Activated CD4-positive, alpha-beta T cell treated with anti-CD3 and anti-CD28 coated beads for 4 hours (primary cell): Measurements from ENCODE around the gene SMAD3.
A peak's percentile ranks its signal among the peaks of the same experiment; 100 is the strongest.
"Not testable (repeated sequence)": the region's sequence is repeated elsewhere in the genome, so short reads cannot be mapped to it uniquely, and the experiment has no call there.

Experiments
- DNase-seq, 2 donors: peaks; one replicate each; pipeline ENCODE4 v3.0.0-alpha.2; 2020

SMAD3 gene

DNA sequence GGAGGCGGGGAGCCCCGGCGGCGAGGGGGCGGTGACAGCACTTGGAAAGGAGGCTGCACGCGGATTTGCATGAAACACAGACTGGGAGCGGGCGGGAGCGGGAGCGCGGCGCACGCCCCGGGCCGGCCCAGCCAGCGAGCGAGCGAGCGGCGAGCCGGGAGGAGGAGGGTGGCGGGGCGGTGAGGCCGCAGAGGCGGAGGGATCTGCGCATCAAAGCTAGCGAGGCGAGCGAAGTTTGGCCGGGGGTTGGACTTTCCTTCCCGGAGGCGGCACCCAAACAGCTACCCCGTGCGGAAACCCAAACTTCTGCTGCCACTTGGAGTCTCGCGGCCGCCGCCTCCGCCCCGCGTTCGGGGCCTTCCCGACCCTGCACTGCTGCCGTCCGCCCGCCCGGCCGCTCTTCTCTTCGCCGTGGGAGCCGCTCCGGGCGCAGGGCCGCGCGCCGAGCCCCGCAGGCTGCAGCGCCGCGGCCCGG is at the start of gene SMAD3:
TSS of gene SMAD3 (plus strand) at position 72 of the 475 bp plus-strand sequence. CDS start 553 bp downstream, outside the sequence.
- peak; percentile 70 to 74 for DNase-seq

DNA sequence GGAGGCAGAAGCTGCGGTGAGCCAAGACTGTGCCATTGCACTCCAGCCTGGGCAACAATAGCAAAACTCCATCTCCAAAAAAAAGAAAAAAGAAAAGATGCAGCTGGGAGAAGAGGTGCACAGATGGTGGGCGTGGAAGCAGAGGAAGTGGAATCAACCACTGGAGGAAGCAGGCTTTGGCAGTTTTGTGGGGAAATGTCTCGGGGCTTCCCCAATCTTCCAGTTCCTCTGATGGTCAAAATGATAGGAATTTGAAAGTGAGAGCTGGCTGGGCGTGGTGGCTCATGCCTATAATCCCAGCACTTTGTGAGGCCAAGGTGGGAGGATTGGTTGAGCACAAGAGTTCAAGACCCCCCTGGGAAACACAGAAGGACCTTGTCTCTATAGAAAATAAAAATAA is 48.1 kb upstream of the SMAD3 start:
- DNase-seq = no peak

DNA sequence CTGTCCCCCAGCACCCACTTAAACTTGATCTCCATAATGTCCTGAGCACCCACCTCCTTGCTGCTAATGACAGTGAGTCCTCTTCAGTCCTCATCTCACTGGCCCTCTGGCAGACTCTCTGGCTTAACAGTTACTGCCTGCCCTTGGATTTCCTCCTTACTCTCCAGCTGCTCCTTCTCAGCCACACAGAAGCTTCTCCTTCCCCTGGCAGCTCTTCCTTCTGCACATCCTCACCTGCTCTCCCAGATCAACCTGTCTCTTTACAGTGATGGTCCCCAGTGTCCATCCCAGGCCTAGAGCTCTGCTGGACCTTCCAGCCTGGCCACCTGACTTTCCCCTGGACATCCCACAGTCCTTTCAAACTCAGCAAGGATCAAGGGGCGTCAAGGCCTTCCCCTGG is 47.4 kb upstream of the SMAD3 start:
- DNase-seq = no peak

DNA sequence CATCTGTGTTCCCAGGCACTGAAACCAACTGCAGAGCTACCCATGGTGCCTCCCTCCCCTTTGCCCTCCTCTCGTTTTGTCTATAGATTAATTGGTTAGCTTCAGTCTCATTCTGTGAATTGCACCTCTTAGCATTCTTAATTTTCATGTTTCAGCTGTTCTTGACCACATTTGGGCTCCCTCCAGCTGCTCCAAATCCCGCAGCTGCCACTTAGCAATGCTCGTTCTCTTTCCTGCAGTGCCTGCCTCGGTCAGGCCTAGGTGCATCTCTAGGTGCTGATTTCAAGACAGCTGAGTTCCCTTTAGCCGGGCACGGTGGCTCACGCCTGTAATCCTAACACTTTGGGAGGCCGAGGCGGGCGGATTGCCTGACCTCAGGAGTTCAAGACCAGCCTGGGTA is 47.0 kb upstream of the SMAD3 start:
- DNase-seq = no peak

DNA sequence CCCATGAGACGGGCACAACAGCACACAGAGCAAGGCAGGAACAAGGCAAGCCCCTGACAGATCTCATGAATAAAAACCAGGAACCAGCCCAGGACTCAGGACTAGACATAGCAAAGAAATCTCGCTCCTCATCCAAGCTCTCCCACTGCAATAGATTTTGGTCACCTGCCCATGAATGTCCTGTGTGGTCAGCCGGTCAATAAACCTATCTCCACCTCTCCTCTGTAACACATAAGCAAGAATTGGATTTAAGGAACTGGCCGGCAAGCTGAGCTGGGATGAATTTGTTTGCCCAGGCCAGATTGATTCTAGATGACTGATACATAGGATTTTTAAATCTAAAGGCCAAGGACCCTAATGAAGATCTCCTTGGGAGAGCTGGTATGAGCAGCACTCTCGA is 46.3 kb upstream of the SMAD3 start:
- DNase-seq = no peak

DNA sequence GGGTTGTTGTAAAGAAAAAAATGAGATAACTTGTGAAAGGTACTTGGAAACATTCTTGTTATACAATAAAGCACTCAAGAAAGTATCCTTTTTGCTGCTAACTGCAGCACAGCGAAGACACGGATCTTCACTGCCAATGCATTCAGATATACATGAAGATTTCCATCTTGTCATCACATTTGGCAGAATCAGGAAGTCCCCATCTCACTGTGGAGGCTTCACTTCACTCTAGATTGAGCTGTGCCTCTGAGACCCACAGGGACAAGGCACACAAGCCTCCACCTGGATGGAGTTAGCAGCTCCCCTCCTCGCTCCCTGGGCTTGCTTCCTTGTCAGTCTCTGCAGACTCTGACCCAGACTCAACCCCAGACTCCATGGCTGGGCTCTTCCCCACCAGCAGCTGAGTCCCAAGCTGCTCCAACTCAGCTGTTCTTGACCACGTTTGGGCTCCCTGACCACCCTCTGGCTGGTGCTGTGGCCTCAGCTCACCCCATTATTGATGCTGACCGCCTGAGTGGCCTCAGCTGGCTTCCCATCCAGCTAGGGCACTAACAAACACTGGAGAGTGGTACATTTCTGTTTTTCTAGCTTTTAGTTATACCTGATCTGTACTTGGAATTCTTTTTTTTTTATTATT is 45.4 kb upstream of the SMAD3 start:
- no peak for DNase-seq

DNA sequence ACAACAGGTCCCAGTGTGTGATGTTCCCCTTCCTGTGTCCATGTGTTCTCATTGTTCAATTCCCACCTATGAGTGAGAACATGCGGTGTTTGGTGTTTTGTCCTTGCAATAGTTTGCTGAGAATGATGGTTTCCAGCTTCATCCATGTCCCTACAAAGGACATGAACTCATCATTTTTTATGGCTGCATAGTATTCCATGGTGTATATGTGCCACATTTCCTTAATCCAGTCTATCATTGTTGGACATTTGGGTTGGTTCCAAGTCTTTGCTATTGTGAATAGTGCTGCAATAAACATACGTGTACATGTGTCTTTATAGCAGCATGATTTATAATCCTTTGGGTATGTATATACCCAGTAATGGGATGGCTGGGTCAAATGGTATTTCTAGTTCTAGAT is 44.7 kb upstream of the SMAD3 start:
- not testable (repeated sequence) for DNase-seq

DNA sequence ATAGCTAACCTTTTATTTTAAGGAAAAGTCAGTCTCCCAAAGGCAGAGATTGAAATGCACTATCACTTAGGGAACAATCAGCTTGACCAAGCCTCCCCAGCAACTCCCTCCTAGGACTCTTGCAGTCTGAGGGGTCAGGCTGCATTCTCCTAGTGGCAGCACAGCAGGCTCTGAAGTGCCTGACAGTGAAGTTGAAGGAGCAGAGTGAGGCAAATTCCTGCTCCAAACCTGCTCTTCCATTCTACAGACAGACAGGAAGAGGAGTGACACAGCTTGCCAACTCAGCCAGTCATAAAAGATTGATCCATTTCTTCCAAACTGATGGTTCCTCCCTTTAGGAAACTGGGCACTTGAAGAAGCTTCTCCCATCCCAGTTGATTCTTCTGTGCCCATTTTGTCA is 43.9 kb upstream of the SMAD3 start:
- DNase-seq = no peak

DNA sequence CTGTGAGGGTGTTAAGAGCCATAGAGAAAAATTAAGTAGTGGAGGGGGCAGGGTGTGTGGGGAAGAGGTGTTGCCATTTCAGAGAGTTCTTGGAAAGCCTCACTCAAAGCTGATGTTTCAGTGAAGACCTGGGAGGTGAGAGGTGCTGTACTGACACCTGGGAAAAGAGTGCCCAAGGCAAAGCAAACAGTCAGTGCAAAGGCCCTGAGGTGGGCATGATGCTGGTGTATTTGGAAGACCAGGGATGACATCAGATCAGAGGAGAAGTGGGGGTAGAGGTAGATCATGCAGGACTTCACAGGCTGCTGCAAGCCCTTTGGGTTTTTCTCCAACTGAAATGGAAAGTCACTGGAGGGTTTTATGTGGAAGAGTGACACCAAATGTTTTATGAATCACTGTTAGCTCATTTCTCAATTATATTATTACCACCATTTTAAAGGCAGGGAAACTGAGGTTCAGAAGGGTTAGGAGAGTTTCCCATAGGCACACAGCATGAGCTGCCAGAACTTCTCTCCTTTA is 42.8 kb upstream of the SMAD3 start:
- DNase-seq = no peak

DNA sequence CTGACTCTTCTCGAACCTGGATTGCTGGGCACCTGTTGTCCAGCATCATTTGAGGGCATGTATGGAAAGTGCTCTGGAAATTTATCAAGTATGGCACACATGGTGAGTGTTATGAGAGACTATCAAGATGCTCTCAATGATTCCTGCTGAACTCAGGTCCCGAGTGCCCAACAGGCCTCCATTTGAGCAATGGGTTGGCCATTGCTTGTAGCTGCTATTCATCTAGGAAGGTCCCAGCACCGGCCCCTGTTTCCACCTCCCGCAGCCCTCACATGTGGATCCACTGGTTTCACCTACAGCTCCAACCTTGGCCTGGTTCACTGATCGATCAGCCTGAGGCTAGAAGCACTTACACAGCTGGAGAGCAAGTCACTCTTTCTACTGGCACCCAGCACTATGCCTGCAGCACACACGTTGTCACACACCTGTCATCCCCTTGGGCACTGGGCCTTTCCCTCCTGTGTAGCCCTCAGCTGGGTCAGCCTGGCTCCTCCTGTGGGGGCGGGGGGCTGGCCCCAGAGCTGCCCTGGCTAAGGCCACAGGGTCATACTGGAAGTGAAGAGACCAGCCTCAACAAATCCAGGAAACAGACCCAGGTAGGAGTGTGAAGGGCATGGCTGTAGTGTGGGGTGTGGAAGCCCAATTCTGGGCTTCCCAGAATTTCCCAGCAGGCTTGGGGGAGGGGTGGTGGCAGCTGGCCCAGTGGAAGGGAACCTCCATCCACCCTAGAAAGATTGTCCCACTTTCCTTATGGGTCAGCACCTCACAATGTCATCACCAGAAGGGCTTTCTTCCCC is 41.7 kb upstream of the SMAD3 start:
- DNase-seq = no peak

DNA sequence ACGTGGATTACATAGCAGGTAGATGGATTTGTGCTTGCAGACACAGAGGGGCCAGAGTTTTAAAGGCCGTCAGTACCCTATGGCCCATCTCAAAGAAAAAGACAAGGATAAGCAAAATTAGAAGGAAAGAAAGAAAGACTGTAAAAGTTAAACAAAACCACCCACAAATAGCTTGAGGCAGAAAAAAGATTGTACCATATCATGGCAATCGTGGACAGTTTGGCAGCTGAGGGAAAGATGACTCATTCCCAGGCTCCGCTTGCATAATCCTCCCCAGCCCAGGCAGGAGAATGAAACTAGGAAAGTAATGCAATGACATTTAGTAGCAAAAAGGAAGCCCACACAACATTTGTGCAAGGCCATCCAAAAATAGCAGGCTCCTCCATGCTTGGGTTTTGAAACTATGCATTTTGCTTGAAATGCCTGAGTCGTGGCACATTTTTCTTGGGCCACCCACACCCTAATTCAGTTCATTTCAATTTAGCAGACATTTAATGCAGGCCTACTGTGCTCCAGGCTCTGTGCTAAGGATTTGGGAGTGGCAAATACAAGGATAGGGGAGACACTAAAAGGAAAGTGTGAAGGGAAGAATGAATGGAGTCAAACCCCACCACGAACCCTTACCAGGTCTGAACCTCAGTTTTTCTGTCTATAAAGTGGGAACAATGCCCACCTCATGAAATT is 40.9 kb upstream of the SMAD3 start:
- no peak for DNase-seq

DNA sequence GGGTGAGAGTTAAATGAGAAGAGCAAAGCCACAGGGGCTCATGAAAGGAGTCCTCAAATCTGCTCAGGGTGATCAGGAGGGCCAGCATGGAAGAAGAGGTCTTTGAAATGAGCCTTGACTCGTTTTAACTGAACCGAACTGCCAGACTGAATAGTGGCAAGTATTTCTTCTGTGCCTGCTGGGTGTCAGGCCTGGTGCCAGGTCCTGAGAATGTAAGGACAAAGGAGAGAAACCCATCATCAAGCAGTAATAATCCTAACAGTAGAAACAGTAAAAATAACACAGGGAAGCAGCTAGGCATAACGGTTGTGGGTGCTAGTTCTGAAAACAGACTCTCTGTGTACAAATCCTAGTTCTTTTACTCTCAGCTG is 40.4 kb upstream of the SMAD3 start:
- DNase-seq = no peak

DNA sequence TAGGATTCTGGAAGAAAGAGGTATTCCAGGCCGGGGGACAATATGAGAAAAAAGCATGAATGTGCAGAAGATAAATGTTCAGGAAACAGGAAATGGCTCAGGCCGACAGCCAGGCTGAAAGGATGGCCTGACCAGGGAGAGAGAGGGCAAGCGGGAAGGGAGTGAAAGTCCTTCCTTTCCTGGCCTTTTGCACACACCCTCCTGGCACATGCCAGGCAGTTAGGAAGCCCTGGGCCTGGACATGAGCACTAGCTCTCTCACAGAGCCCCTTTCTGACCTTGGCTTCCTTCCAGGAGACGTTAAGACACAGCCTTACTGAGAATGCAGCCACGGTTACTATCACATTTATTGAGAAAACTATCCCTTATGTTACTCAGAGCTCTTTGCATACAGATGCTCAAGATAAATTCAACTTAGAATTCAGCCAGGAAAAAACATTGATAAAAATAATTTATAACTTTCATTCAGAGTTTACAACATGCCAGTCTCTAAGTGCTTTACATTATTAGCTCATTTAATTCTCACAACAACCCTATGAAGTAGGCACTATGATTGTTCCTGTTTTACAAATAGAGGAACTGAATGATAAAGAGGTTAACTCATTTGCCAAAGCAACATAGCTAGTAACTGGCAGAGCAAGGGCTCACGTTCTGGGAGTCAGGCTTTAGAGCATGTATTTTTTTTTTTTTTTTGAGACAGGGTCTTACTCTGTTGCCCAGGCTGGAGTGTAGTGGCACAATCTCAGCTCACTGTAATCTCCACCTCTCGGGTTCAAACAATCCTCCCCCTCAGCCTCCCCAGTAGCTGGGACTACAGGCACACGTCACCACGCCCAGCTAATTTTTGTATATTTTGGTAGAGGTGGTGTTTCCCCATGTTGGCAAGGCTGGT is 39.4 kb upstream of the SMAD3 start:
- DNase-seq = no peak

DNA sequence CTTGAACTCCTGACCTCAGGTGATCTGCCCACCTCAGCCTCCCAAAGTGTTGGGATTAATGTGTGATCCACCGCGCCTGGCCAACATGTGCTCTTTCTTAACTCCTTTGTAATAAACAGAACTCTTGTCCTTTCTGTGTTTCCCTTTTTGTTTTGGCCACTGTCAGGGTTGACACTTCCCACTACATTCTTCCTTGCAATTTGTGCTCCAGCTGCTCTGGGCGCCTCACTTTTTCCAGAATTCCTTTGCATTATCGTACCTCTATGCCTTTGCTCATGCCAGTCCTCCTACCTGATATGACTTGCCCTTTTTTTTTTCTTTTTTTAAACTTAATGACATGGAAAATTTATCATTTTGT is 38.8 kb upstream of the SMAD3 start:
- DNase-seq = no peak

DNA sequence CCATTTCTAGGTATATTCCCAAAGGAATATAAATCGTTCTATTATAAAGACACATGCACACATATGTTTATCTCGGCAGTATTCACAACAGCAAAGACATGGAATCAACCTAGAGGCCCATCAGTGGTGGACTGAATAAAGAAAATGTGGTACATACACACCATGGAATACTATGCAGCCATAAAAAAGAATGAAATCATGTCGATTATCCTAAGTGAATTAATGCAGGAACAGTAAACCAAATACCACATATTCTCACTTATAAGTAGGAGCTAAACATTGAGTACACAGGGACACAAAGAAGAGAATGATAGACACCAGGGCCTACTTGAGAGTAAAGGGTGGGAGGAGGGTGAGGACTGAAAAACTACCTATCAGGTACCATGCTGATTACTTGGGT is 37.0 kb upstream of the SMAD3 start:
- not testable (repeated sequence) for DNase-seq

DNA sequence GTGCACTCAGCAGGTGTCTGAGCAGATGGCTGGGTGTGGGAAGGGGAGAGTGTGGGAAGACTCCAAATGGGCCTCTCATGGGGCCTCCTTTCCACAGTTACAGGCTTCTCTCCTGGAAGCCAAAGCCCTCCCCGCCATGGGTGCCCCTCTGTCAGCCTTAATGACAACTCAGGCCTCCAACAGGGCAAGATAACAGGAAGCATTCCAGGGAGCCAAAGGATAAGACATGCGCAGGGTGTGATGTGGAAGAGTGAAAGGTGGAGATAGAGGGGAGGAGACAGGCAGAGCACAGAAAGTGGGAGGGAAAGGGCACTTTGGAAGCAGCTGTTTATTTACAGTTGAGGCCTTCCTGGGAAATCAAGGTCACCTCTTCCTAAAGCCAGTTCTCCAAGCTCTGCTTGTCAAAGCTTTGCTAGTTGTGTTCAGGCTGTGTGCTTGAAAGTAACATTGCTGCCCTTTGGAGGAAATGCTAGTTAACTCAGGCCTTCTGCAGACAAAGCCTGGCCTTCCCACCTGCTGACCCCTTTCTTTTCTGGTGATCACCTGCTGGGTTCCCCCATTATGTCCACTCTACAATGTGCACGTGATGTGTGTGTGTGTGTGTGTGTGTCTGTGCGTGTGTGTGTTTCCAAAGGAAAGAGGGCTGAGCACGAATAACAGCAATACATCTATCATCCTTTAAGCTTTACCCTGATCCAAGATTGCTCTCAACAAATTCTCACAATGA is 35.2 kb upstream of the SMAD3 start:
- no peak for DNase-seq

DNA sequence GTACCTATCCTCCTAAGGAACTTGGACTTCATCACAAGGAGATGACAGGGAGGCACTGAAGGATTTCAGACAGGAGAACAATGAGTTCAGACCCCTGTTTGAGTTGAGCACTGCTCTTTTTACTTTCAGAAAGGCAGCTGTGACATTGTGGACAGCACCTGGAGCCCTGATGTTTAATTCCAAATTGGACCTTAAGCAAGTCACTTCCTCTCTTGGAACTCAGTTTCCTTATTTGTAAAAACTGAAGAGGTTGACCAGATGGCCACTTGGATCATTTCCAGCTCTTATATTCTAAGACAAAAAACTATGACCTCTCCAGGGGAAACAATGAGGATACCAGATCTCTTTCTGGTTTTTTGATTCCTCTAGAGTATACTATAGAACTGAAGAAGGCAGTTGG is 34.1 kb upstream of the SMAD3 start:
- DNase-seq = no peak

DNA sequence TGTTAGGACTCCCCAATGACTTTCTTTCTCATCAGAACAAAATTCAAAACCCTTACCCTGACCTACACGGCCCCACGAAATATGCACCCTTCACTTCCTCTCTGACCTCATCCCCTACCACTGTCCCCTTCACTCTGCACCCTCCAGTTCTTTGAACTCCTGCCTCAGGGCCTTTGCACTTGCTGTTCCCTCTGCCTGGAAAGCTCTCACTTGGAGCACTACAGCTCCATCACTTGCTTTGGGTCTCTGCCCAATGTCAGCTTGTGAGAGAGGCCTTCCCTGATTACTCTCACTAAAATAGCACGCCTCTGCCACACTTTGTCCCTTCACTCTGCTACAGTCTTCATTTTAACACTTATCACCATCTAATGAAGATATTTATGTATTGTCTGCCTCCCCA is 32.8 kb upstream of the SMAD3 start:
- no peak for DNase-seq

DNA sequence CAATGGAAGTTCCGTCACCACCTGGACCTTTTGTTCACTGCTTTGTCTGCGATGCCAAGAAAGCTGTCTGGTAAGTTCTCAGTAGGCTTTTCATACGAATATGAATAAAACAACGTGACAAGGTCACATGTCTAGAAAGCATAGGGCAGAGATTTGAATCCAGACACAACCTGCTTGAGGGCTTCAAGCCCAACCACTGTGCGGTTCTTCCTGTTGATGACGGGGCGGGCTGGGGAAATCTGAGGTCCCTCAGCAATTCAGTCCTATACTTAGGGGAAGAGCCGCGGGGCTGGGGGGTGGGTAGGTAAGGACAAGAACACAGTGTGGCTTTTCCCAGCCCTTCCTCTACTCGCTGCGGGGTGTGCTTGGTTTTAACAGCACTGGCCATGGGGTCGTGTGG is 32.4 kb upstream of the SMAD3 start:
- peak; percentile 22 to 31 for DNase-seq

DNA sequence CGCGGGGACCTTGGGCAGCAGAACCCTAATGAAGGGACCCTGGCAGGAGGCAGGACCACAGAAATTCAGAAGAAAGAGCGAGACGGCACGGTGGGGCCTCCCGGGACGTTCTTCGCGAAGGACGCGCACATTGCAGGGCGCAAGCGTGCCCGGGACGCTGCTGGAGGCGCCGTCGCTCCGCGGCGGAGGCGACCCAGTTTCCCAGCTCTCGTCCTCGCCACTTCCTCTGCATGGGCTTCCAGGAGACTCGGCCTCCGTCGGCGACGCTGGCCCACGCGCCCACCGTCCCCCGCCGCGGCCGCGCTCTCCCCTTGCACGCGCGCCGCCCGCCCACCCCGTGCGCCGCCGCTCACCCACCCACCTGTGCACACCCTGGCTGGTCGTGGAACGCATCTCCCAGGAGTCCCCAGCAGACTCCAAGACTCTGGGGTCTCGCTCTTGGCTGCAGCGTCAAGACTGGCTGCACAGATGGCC is 31.8 kb upstream of the SMAD3 start:
- DNase-seq = peak in 1 of 2 donors; percentile 23

DNA sequence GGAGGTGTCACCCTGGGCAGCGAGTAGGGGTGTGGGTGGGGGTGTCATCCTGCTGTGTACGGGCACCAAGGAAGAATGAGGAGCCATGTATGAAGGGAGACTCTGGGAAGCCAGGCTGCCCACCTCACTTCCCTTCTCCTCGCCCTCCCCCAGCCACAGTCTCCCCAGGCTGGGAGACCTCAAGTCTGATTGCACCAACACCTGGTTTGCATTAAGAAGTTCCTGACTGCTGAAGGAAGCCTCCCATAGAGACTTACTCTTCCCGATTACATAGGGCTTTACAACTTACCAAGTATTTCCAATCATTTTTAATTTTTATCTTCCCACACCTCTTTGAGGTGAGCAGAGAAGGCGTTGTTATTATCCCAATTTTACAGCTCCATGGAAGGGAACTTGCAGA is 29.5 kb upstream of the SMAD3 start:
- DNase-seq = no peak
